HG03066 (cell line): Measurements from ENCODE around the gene PRUNE1.

Experiments used
- ATAC-seq: cut with Tn5 transposase; IDR thresholded peaks from one replicate; pipeline ENCODE4 v1.9.1; 2021; ENCODE audit warnings: low read depth; ENCODE audit not compliant: unreplicated experiment

The PRUNE1 gene

DNA sequence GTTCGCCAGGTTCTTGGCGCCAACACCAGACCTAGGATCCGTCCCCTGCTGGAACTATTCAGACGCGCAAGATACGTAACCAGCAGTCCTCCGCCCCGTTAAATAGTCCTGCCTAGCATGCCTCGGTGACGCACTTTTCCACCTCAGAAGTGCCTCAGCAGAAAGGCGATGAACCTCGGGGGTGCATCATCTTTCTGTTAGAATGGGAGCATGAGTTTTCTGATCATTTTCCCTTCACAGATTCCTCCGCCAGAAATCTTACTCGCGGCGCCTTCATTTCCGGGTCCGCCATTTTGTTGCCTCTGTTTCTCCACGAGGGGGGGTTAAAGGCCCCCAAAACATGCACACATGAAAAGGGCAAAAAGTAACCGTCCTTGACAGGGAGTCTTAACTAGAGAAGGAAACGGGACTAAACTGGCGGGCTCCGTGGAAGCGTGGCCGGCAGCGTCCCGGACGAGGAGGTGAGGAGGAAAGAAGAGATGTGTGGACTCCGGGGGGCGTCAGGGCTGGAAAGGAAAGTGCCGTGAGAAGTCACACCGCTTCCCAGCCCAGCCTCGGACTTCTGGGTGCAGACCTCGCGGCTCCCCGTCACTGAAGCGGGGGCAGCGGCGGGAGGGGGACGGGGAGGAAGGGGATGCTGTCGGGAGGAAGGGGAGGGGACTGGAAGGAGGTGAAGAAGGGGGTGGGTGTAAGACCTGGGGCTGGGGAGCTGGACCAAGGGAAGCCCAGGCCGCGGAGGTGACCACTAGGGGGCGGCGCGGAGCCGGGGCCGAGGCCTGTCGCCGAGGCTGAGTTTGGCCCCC, 62.4 kb downstream of the PRUNE1 start, which contains the start of gene GABPB2:
TSS of gene GABPB2 (plus strand) at position 288 of the 803 bp plus-strand sequence. CDS start 17,429 bp downstream, outside the sequence.
- peak; percentile 64 for ATAC-seq

DNA sequence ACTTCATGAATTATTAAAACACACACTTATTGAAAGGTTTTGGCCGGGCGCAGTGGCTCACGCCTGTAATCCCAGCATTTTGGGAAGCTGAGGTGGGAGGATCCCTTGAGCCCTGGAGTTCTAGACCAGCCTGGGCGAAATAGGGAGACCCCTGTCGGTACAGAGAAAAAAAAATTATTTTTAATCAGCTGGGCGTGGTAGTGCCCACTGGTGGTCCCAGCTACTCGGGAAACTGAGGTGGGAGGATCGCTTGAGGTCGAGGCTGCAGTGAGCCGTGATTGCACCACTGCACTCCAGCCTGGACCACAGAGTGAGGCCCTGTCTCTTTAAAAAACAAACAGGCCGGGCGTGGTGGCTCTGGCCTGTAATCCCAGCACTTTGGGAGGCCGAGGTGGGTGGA, 64.0 kb downstream of the PRUNE1 start:
- no peak for ATAC-seq
